SK-N-SH (cell line): ENCODE results near the gene SMIM28. TPM values are rescaled to one million over a fixed set of nuclear protein-coding genes. Genes with fewer than 3 reads are reported as not detected.

Experiments used
- CTCF ChIA-PET: fragments of 300-600, 350-600 bp; formaldehyde crosslinking; extraction: SDS; loops from one replicate; lab custom pipeline; 2021; lab: Yijun Ruan, JAX
- POLR2A ChIA-PET: fragments of 350-600 bp; sonication (Branson Sonifier 250); formaldehyde crosslinking; extraction: SDS; loops from one replicate; lab custom pipeline; 2020; ENCODE audit warnings: antibody characterized with exemption, inconsistent platforms; lab: Yijun Ruan, JAX
- DNase-seq: peaks from one replicate; pipeline ENCODE4 v3.0.0; 2012
- H2AFZ ChIP-seq: fragments of 200-600 bp; sonication (generic); 2 replicates; pipeline ENCODE4 v1.8.1; 2016; ENCODE audit warnings: antibody characterized with exemption, mild to moderate bottlenecking, low read depth
- H3F3A ChIP-seq: fragments of 200-600 bp; sonication (generic); replicated peaks from 2 replicates; pipeline ENCODE3; 2016; ENCODE audit warnings: antibody characterized with exemption, mild to moderate bottlenecking; ENCODE audit not compliant: insufficient read depth
- H3K27ac ChIP-seq, 2 experiments: fragments of 200-500 bp in 1 of 2; fragments of 200-600 bp in 1 of 2; sonication (Bioruptor generic) in 1 of 2; sonication (generic), shearing (Covaris generic) in 1 of 2; 2 replicates each; pipeline versions ENCODE4 v1.5.1 to v1.6.1; 2014 to 2016; ENCODE audit warnings: low read depth in 2 of 2, inconsistent platforms in 1 of 2, low read length in 1 of 2, mild to moderate bottlenecking in 1 of 2, mixed read lengths in 1 of 2
- H3K27me3 ChIP-seq: fragments of 200-600 bp; sonication (generic), shearing (Covaris generic); 2 replicates; pipeline ENCODE4 v1.6.1; 2016; ENCODE audit warnings: mixed run types; ENCODE audit not compliant: insufficient read depth
- H3K36me3 ChIP-seq, 2 experiments: fragments of 200-500 bp in 1 of 2; fragments of 200-600 bp in 1 of 2; sonication (Bioruptor generic) in 1 of 2; sonication (generic) in 1 of 2; replicated peaks in 1 of 2; 2 replicates each; pipeline versions ENCODE3 to v1.5.1; 2014 to 2016; ENCODE audit warnings: low read length in 1 of 2, mild to moderate bottlenecking in 1 of 2; ENCODE audit not compliant: insufficient read depth in 2 of 2, control insufficient read depth in 1 of 2
- H3K4me1 ChIP-seq, 2 experiments: fragments of 200-500 bp in 1 of 2; fragments of 200-600 bp in 1 of 2; sonication (Bioruptor generic) in 1 of 2; sonication (generic), shearing (Covaris generic) in 1 of 2; 2 replicates each; pipeline versions ENCODE4 v1.5.1 to v1.6.1; 2014 to 2016; ENCODE audit warnings: low read depth in 1 of 2, low read length in 1 of 2, mixed run types in 1 of 2; ENCODE audit not compliant: insufficient read depth in 2 of 2, control insufficient read depth in 1 of 2
- H3K4me2 ChIP-seq: fragments of 200-600 bp; sonication (generic), shearing (Covaris generic); 2 replicates; pipeline ENCODE4 v1.6.1; 2017; ENCODE audit warnings: mixed run types
- H3K4me3 ChIP-seq, 2 experiments: fragments of 200-500 bp in 1 of 2; fragments of 200-600 bp in 1 of 2; sonication (Bioruptor generic) in 1 of 2; sonication (generic), shearing (Covaris generic) in 1 of 2; 2 replicates each; pipeline versions ENCODE4 v1.5.1 to v1.8.1; 2014 to 2016; ENCODE audit warnings: low read depth in 2 of 2, inconsistent platforms in 1 of 2, low read length in 1 of 2, mild to moderate bottlenecking in 1 of 2, mixed read lengths in 1 of 2, moderate library complexity in 1 of 2
- H3K79me2 ChIP-seq: fragments of 200-600 bp; sonication (generic); 2 replicates; pipeline ENCODE4 v1.8.1; 2017; ENCODE audit warnings: mild to moderate bottlenecking; ENCODE audit not compliant: insufficient read depth
- H3K9ac ChIP-seq: fragments of 200-600 bp; sonication (generic); 2 replicates; pipeline ENCODE4 v1.6.1; 2017; ENCODE audit warnings: mixed run types
- H3K9me2 ChIP-seq: fragments of 200-600 bp; sonication (generic); 2 replicates; pipeline ENCODE4 v1.6.1; 2017; ENCODE audit warnings: mixed run types
- H3K9me3 ChIP-seq: fragments of 200-600 bp; sonication (generic); 2 replicates; pipeline ENCODE4 v1.6.1; 2017; ENCODE audit warnings: mixed run types, mild to moderate bottlenecking, moderate library complexity
- H4K20me1 ChIP-seq: fragments of 200-600 bp; sonication (generic); 2 replicates; pipeline ENCODE4 v1.6.1; 2017; ENCODE audit warnings: mild to moderate bottlenecking, mixed run types; ENCODE audit not compliant: insufficient read depth
- CHD2 ChIP-seq: fragments of 150-350 bp; IDR thresholded peaks from 2 replicates; pipeline ENCODE4 v1.6.1; 2018; ENCODE audit warnings: low read length; ENCODE audit not compliant: partially characterized antibody
- CTCF ChIP-seq: fragments of 200-600 bp; sonication (generic); IDR thresholded peaks from 2 replicates; pipeline ENCODE4 v1.6.1; 2017; ENCODE audit warnings: antibody characterized with exemption, mild to moderate bottlenecking, moderate library complexity
- EP300 ChIP-seq, 2 experiments: IDR thresholded peaks; 2 replicates each; pipeline versions ENCODE4 v1.4.0 to v1.6.1; 2012; ENCODE audit warnings: borderline replicate concordance in 1 of 2, low read depth in 1 of 2, low read length in 1 of 2
- EZH2phosphoT487 ChIP-seq: fragments of 200-600 bp; sonication (generic); IDR thresholded peaks from 2 replicates; pipeline ENCODE4 v1.6.1; 2017; ENCODE audit warnings: low read depth, mixed run types, mild to moderate bottlenecking, antibody characterized with exemption, moderate library complexity, borderline replicate concordance
- FOXJ3 ChIP-seq: sonication (generic); formaldehyde crosslinking; IDR thresholded peaks from 2 replicates; pipeline ENCODE4 v1.5.1; 2020; ENCODE audit warnings: mild to moderate bottlenecking, missing genetic modification reagents
- FOXM1 ChIP-seq: IDR thresholded peaks from 2 replicates; pipeline ENCODE4 v1.4.0; 2012; ENCODE audit warnings: low read depth, mild to moderate bottlenecking
- GABPA ChIP-seq: IDR thresholded peaks from 2 replicates; pipeline ENCODE4 v1.4.0; 2012; ENCODE audit warnings: low read depth, mild to moderate bottlenecking
- GATA2 ChIP-seq: sonication (generic); formaldehyde crosslinking; IDR thresholded peaks from 2 replicates; pipeline ENCODE4 v1.5.0; 2020; ENCODE audit warnings: mild to moderate bottlenecking, missing genetic modification reagents
- MAX ChIP-seq: IDR thresholded peaks from 2 replicates; pipeline ENCODE4 v1.4.0; 2012; ENCODE audit warnings: low read depth
- MXI1 ChIP-seq: IDR thresholded peaks from 2 replicates; pipeline ENCODE4 v1.6.1; 2012; ENCODE audit warnings: mild to moderate bottlenecking, low read depth, low read length, improper control_type of control experiment
- NFIC ChIP-seq: IDR thresholded peaks from 2 replicates; pipeline ENCODE4 v1.4.0; 2012; ENCODE audit warnings: borderline replicate concordance
- POLR2AphosphoS5 ChIP-seq: IDR thresholded peaks from 2 replicates; pipeline ENCODE4 v1.6.1; 2012; ENCODE audit warnings: low read depth, low read length
- RCOR1 ChIP-seq: fragments of 150-350 bp; IDR thresholded peaks from 2 replicates; pipeline ENCODE4 v1.6.1; 2017; ENCODE audit warnings: antibody characterized with exemption, low read length
- REST ChIP-seq: IDR thresholded peaks from 2 replicates; pipeline ENCODE4 v1.6.1; 2012; ENCODE audit warnings: mild to moderate bottlenecking, low read depth, low read length, moderate library complexity
- SIN3A ChIP-seq: IDR thresholded peaks from 2 replicates; pipeline ENCODE4 v1.6.1; 2012; ENCODE audit warnings: low read depth, mild to moderate bottlenecking, low read length, moderate library complexity, borderline replicate concordance
- TAF1 ChIP-seq: IDR thresholded peaks from 2 replicates; pipeline ENCODE4 v1.6.1; 2012; ENCODE audit warnings: low read depth, mild to moderate bottlenecking, low read length, moderate library complexity, borderline replicate concordance
- TEAD4 ChIP-seq: IDR thresholded peaks from 2 replicates; pipeline ENCODE4 v1.4.0; 2012; ENCODE audit warnings: mild to moderate bottlenecking, borderline replicate concordance; ENCODE audit not compliant: insufficient read depth
- WGBS: methylation state at CpG from one replicate; pipeline ENCODE4 v1.1.6; 2017; ENCODE audit warnings: low lambda C conversion rate; 5-methylcytosine and 5-hydroxymethylcytosine counted together
- polyA plus RNA-seq, 3 experiments: library from polyadenylated mRNA; depleted of rRNA; stranded (reverse); fragments of >200 nt; gene quantifications; 2 replicates each; pipeline ENCODE4 v1.2.3, GENCODE V29; 2012
- TF ChIP-seq, protein P1 (sequence below): IDR thresholded peaks from 2 replicates; pipeline ENCODE4 v1.4.0; 2012; ENCODE audit warnings: low read depth, borderline replicate concordance
- TF ChIP-seq, protein P2 (sequence below): fragments of 150-350 bp; IDR thresholded peaks from 2 replicates; pipeline ENCODE4 v1.6.1; 2017; ENCODE audit warnings: antibody characterized with exemption, low read length, low read depth, borderline replicate concordance

SMIM28 gene
- polyA plus RNA-seq, 1 of the 3 experiments (the other 2 are of a cell fraction): not detected

DNA sequence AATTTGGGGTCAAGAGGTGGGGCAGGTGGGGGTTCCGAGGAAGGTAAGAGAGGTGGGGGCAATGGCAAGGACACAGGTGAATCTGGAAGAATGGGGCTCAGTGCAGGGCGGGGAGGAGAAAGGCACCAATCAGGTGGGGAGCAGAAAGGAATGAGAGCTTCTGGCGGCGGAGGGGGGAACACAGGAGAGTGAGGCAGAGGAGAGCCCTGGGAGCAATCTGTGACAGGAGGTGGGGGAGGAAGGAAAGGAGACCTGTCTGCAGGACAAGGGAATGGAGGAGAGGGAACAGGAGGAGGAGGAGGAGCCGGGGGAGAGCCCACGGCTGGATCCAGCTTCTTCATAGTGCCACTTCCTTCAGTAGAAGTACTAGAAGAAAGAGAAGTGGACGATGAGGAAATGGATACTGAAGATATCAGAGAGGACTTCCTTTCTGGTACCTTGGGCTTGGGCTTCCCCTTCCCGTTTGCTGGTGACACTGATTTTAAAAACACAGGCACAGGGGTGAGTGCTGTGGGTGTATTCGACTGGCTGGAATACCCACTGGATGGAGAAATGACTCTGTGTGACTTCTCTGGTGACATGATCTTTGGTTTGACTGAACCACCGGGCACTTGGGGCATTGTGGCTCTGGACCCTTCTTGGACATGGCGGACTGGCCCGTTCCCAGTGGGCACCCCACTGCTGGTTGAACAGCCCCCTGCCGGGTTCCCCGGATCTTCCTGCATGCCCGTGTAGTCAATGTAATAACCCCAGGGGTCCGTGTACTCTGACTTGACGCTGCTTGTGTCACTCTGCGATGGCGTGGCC is 53.8 kb downstream of the SMIM28 start:
- CTCF ChIA-PET: interaction anchor here (0.9 to 3.7 kb wide), 9 partner anchors 21 to 315 kb away, joined by 3 to 19 read pairs (median 3); no protein-coding TSS in a partner anchor

More for the DNA sequence above, 53.8 kb downstream of the SMIM28 start:
- TF ChIP-seq REST: no peak
- TF ChIP-seq TAF1: no peak
- TF ChIP-seq GATA2: no peak
- TF ChIP-seq MAX: no peak
- no peak for TF ChIP-seq TEAD4
- TF ChIP-seq EZH2phosphoT487: no peak
- TF ChIP-seq, protein P1, sequence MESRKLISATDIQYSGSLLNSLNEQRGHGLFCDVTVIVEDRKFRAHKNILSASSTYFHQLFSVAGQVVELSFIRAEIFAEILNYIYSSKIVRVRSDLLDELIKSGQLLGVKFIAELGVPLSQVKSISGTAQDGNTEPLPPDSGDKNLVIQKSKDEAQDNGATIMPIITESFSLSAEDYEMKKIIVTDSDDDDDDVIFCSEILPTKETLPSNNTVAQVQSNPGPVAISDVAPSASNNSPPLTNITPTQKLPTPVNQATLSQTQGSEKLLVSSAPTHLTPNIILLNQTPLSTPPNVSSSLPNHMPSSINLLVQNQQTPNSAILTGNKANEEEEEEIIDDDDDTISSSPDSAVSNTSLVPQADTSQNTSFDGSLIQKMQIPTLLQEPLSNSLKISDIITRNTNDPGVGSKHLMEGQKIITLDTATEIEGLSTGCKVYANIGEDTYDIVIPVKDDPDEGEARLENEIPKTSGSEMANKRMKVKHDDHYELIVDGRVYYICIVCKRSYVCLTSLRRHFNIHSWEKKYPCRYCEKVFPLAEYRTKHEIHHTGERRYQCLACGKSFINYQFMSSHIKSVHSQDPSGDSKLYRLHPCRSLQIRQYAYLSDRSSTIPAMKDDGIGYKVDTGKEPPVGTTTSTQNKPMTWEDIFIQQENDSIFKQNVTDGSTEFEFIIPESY: no peak
- no peak for TF ChIP-seq CHD2
- TF ChIP-seq FOXM1: no peak
- TF ChIP-seq POLR2AphosphoS5: no peak
- TF ChIP-seq MXI1: no peak
- no peak for TF ChIP-seq RCOR1
- no peak for TF ChIP-seq EP300 (IDR thresholded peaks at IDR 0.05; ENCODE audit: borderline replicate concordance in 1 of 2, low read depth in 1 of 2, low read length in 1 of 2)
- TF ChIP-seq FOXJ3 (CRISPR knock-in tag): no peak
- no peak for TF ChIP-seq GABPA
- TF ChIP-seq NFIC: no peak
- TF ChIP-seq, protein P2, sequence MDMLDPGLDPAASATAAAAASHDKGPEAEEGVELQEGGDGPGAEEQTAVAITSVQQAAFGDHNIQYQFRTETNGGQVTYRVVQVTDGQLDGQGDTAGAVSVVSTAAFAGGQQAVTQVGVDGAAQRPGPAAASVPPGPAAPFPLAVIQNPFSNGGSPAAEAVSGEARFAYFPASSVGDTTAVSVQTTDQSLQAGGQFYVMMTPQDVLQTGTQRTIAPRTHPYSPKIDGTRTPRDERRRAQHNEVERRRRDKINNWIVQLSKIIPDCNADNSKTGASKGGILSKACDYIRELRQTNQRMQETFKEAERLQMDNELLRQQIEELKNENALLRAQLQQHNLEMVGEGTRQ: no peak
- no peak for TF ChIP-seq CTCF
- TF ChIP-seq SIN3A: no peak
- POLR2A ChIA-PET: no interaction called here
- Histone ChIP-seq H3K9me2 (no peaks in the 10 kb centered on the region), H2AFZ (no peak overlapping the region), H3K9ac (no peak overlapping the region), H3K4me3 (no peak overlapping the region), H3K79me2 (no peaks in the 10 kb centered on the region), H3K9me3 (no peaks in the 10 kb centered on the region), H3F3A (no peaks in the 10 kb centered on the region), H3K4me2 (no peak overlapping the region), H3K36me3 (no peaks in the 10 kb centered on the region), H3K27ac (no peak overlapping the region), H4K20me1 (no peaks in the 10 kb centered on the region), H3K4me1 (no peaks in the 10 kb centered on the region; a peak in 1 of 4 replicates), H3K27me3 (peaks cover 48% of the 10 kb centered on the region)
- WGBS: 13% methylated on average over 14 of the region's 19 CpGs
- no peak for DNase-seq
